SU-DHL-6 (cell line): ENCODE measurements around the gene PGF.

Experiments
- CTCF ChIP-seq: fragments of 200-600 bp; sonication (generic); IDR thresholded peaks from one replicate; pipeline ENCODE4 v1.5.1; 2017; ENCODE audit warnings: antibody characterized with exemption, mild to moderate bottlenecking, low read length, moderate library complexity; ENCODE audit not compliant: insufficient read depth, poor library complexity, severe bottlenecking
- EZH2phosphoT487 ChIP-seq: fragments of 200-600 bp; sonication (generic), shearing (Covaris generic); conservative IDR thresholded peaks from 2 replicates; pipeline ENCODE4 v1.6.1; 2018; ENCODE audit warnings: mild to moderate bottlenecking, antibody characterized with exemption, low read length, moderate library complexity, mixed read lengths

- no peak for TF ChIP-seq CTCF
- no peak for TF ChIP-seq EZH2phosphoT487
These were observed 48.0 kb upstream of the PGF start for GRCh38 chr14:75003250-75004027.
